ENCODE measurements around the gene HAUS1. TPM values are rescaled to one million over a fixed set of nuclear protein-coding genes. Genes with fewer than 3 reads are reported as not detected.
"Not testable (repeated sequence)": the region's sequence is repeated elsewhere in the genome, so short reads cannot be mapped to it uniquely, and the experiment has no call there.

Gene HAUS1
- total RNA-seq, 2 experiments from 2014 or later, result 59.2 to 63.2 TPM

DNA sequence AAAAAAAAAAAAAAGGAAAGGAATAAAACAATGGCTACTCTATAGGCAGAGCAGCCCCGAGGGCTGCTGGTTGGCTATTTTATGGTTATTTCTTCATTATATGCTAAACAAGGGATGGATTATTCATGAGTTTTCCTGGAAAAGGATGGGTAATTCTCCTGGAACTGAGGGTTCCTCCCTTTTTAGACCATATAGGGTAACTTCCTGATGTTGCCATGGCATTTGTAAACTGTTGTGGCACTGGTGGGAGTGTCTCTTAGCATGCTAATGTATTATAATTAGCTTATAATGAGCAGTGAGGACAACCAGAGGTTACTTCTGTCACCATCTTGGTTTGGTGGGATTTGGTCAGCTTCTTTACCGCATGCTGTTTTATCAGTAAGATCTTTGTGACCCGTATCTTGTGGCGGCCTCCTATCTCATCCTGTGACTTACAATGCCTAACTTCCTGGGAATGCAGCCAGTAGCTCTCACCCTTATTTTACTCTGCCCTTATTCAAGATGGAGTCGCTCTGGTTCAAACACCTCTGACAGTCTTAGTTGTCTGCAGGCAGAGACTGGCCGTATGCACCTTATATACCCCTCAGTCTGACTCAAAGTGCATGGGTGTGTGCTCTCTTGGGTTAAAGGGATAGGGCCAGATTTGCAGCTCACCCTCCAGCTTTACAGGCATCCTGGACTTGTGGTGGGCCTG, 57.7 kb downstream of the HAUS1 start:
- Mint-ChIP-seq H3K27ac (no peak overlapping the region), H3K4me3 (no peak overlapping the region)

DNA sequence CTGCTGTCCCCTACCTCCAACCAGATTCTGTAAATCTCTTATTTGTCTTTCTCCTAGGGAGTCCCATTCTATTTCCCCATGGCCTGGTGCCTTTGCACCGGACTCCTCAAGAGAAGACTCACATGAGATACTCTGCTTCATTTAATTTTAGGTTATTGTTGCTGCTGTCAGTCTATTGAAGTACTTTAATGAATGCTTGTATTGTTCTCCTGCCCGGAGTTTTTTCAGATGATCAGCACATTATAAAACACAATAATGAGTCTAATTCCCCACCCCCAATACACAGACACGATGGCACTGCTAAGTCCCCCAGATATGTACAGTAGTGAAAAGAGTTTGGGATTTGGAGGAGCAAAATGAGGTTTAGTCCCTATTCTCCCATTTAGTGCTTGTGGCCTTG, 58.9 kb downstream of the HAUS1 start:
- Mint-ChIP-seq H3K36me3 (ENCODE audit: low read depth) (peaks cover 7% of the 10 kb centered on the region), H3K4me1 (peaks cover 37% of the 10 kb centered on the region), H3K4me3 (no peak overlapping the region), H3K27ac (no peak overlapping the region), H3K27me3 (no peaks in the 10 kb centered on the region), H3K9me3 (no peaks in the 10 kb centered on the region)
- no peak for DNase-seq
- POLR2A ChIA-PET, result interaction anchor here (0.6 to 9.7 kb wide), 2 partner anchors 10 to 87 kb away, joined by 3 to 128 read pairs; a partner anchor contains a TSS
- CTCF ChIA-PET, result interaction anchor here (4.3 kb wide), 1 partner anchor 10 kb away, joined by 65 read pairs; a partner anchor contains a TSS

More for the DNA sequence above, 57.7 kb downstream of the HAUS1 start:
- no peak for DNase-seq
- Mint-ChIP-seq H3K36me3 (ENCODE audit: low read depth) (peaks cover 15% of the 10 kb centered on the region), H3K27me3 (peaks cover 3% of the 10 kb centered on the region), H3K4me1 (peaks cover 43% of the 10 kb centered on the region), H3K9me3 (peaks cover 3% of the 10 kb centered on the region)
- ChIA-PET POLR2A (interaction anchor here (1.6 to 9.7 kb wide), 2 partner anchors 12 to 21 kb away, joined by 3 to 128 read pairs; a partner anchor contains a TSS), CTCF (interaction anchor here (4.3 kb wide), 1 partner anchor 11 kb away, joined by 65 read pairs; a partner anchor contains a TSS)

DNA sequence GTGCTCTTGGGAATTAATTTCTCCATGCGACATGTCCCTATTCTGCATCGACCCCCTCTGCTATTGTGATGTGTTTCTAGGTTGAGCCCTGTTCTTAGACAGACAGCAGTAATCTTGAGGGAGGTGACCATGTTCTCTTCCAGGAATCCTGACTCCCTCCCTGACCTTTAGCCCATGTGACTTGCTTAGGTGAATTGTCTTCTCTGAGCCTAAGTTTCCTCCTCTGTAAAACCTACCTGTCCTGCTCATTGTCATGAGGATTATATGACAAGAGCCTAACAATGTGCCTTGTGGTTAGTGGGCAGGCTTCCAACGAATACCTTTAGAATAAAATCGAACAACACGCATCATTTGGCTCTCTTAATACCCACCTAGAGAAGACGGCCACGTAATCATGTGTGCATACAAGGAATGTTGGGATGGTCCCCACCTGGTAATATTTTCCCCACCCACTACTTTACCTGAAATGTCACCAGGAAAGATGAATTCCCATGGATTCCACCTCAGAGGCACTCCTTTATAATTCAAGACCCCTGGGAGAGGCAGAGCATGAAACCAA, 59.8 kb downstream of the HAUS1 start:
- H3K36me3 Mint-ChIP-seq (ENCODE audit: low read depth), result peaks cover 2% of the 10 kb centered on the region
- H3K4me1 Mint-ChIP-seq, result peaks cover 36% of the 10 kb centered on the region
- no peaks in the 10 kb centered on the region for H3K9me3 Mint-ChIP-seq
- H3K27ac Mint-ChIP-seq, result no peak overlapping the region
- ChIA-PET POLR2A (interaction anchor here (1.2 to 1.6 kb wide), 2 partner anchors 9 to 10 kb away, joined by 3 to 6 read pairs; a partner anchor contains a TSS), CTCF (interaction anchor here (4.3 kb wide), 1 partner anchor 9 kb away, joined by 65 read pairs; a partner anchor contains a TSS)
- no peaks in the 10 kb centered on the region for H3K27me3 Mint-ChIP-seq
- no peak for DNase-seq
- H3K4me3 Mint-ChIP-seq, result no peak overlapping the region

DNA sequence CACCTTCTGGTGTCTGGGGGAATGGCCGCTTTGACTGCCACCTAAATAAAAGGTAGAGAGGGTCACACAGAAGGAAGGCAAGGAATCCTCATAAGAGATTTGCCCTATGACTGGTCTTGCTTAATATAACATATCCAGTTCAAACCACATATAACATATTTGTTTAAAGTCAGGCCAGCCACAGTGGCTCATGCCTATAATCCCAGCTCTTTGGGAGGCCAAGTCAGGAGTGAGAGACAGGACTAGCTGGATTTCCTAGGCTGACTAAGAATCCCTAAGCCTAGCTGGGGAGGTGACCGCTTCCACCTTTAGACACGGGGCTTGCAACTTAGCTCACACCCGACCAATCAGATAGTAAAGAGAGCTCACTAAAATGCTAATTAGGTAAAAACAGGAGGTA, 60.3 kb downstream of the HAUS1 start:
- CTCF ChIA-PET, result interaction anchor here (0.6 to 4.3 kb wide), 2 partner anchors 9 to 84 kb away, joined by 3 to 65 read pairs; a partner anchor contains a TSS
- not testable (repeated sequence) for H3K27ac Mint-ChIP-seq
- peaks cover 41% of the 10 kb centered on the region for H3K4me1 Mint-ChIP-seq

DNA sequence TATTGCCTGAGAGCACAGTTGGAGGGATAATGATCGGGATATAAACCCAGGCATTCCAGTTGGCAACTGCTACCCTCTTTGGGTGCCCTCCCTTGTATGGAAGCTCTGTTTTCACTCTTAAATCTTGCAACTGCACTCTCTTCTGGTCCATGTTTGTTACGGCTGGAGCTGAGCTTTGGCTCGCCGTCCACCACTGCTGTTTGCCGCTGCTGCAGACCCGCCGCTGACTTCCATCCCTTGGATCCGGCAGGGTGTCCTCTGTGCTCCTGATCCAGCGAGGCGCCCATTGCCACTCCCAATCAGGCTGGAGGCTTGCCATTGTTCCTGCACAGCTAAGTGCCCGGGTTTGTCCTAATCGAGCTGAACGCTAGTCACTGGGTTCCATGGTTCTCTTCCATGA, 60.7 kb downstream of the HAUS1 start:
- Mint-ChIP-seq H3K4me1 (peaks cover 43% of the 10 kb centered on the region), H3K4me3 (no peak overlapping the region), H3K36me3 (ENCODE audit: low read depth) (peaks cover 2% of the 10 kb centered on the region), H3K27ac (no peak overlapping the region), H3K9me3 (no peaks in the 10 kb centered on the region), H3K27me3 (no peaks in the 10 kb centered on the region)
- POLR2A ChIA-PET, result interaction anchor here (1.0 to 1.6 kb wide), 3 partner anchors 9 to 11 kb away, joined by 3 to 6 read pairs (median 3); a partner anchor contains a TSS
- DNase-seq, result no peak
- CTCF ChIA-PET, result interaction anchor here (0.6 to 4.3 kb wide), 3 partner anchors 8 to 84 kb away, joined by 3 to 65 read pairs (median 3); a partner anchor contains a TSS

More for the DNA sequence above, 60.3 kb downstream of the HAUS1 start:
- H3K4me3 Mint-ChIP-seq; H3K27me3 Mint-ChIP-seq; H3K36me3 Mint-ChIP-seq (ENCODE audit: low read depth); DNase-seq; H3K9me3 Mint-ChIP-seq: not testable (repeated sequence)
- POLR2A ChIA-PET, result interaction anchor here (1.0 to 1.6 kb wide), 3 partner anchors 9 to 12 kb away, joined by 3 to 6 read pairs (median 3); a partner anchor contains a TSS

DNA sequence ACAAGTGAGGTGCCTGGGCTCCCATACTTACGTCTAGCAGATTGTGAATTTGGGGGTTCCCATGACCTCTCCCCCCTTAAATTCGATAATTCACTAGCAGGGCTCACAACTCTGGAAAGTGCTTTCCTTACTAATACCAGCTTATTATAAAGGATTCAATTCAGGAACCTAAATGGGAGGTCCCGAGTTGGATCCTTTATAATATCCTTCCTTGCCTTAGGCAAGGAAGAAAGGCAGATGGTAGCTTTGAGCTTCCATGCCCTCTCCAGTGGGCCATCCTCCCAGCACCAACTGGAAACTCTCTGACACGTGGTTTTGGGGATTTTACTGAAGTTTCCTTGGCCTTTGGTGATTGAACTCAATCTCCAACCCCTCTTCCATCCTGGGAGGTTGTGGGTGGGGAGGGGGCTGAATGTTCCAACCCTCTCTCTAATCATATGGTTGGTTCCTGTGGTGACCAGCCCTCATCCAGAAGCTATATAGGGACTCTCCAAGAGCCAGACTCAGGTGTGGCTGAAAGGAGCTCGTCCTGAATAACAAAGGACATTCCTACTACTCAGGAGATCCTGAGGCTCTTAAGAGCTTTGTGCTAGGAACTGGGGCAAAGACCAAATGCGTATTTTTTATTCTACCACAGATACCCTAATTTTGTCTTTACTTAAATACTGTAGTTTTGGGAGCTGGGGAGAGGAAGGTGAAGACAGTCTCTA, 62.2 kb downstream of the HAUS1 start:
- Mint-ChIP-seq H3K27me3 (peaks cover under 1% of the 10 kb centered on the region), H3K27ac (no peak overlapping the region), H3K9me3 (no peaks in the 10 kb centered on the region), H3K36me3 (ENCODE audit: low read depth) (no peaks in the 10 kb centered on the region), H3K4me1 (peaks cover 37% of the 10 kb centered on the region), H3K4me3 (no peak overlapping the region)
- CTCF ChIA-PET, result no interaction called here
- no peak for DNase-seq
- POLR2A ChIA-PET, result interaction anchor here (1.0 to 1.5 kb wide), 3 partner anchors 9 to 45 kb away, joined by 3 to 7 read pairs (median 5); no protein-coding TSS in a partner anchor

DNA sequence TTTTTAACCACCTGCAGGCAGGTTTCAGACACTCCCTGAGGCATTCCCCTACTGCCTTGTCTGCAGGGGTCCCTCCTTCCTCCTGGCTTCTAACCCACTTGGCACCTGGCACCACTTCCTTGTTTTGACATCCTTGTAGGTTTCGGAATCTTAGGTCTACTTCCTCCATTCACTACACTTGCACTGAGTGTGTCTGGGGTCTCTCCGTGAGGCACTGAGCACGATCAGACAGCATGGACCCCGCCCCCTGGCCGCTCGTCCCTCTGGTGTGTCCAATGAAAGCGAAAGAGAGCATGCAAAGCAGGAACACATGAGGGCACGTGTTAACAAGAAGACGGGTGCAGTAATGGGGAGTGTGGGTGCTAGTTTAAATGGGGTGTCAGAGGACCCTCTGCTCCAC, 63.8 kb downstream of the HAUS1 start:
- DNase-seq, result peak; percentile 46
- POLR2A ChIA-PET, result no interaction called here
- Mint-ChIP-seq H3K27me3 (peaks cover 3% of the 10 kb centered on the region), H3K4me1 (peaks cover 40% of the 10 kb centered on the region), H3K4me3 (peak overlapping the region; percentile 30), H3K36me3 (ENCODE audit: low read depth) (no peaks in the 10 kb centered on the region), H3K27ac (peak overlapping the region; percentile 31), H3K9me3 (no peaks in the 10 kb centered on the region)
- CTCF ChIA-PET, result no interaction called here

DNA sequence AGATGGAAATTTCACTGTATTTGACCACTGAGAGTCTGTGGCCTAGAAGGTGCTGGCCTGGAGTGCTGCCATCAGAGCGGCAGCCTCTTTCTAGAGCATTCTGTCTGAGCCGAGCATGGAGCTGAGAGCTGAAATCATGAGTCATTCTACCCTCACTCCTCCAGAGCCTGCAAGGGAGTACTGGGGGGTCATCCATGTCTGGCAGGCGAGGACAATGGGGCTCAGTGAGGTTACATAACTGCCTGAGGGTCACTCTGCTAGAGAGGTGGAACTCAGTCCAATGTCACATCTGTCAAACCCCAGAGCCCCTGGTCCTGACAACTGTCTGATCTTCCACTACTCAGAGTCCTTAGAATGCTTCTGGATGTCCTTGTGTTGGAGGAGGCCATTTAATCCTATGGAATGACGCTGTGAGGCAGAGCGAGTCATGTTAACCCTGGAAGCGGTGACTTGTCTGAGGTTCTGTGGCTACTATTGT, 65.3 kb downstream of the HAUS1 start:
- H3K36me3 Mint-ChIP-seq (ENCODE audit: low read depth), result peaks cover 3% of the 10 kb centered on the region
- peaks cover 3% of the 10 kb centered on the region for H3K27me3 Mint-ChIP-seq
- ChIA-PET POLR2A (interaction anchor here (1.0 kb wide), 2 partner anchors 12 to 14 kb away, joined by 3 read pairs; no protein-coding TSS in a partner anchor), CTCF (interaction anchor here (0.7 to 0.9 kb wide), 3 partner anchors 9 to 26 kb away, joined by 3 to 4 read pairs (median 3); no protein-coding TSS in a partner anchor)
- H3K4me1 Mint-ChIP-seq, result peaks cover 39% of the 10 kb centered on the region
- no peaks in the 10 kb centered on the region for H3K9me3 Mint-ChIP-seq
- H3K4me3 Mint-ChIP-seq, result no peak overlapping the region
- no peak for DNase-seq
- peak overlapping the region; percentile 28 for H3K27ac Mint-ChIP-seq

DNA sequence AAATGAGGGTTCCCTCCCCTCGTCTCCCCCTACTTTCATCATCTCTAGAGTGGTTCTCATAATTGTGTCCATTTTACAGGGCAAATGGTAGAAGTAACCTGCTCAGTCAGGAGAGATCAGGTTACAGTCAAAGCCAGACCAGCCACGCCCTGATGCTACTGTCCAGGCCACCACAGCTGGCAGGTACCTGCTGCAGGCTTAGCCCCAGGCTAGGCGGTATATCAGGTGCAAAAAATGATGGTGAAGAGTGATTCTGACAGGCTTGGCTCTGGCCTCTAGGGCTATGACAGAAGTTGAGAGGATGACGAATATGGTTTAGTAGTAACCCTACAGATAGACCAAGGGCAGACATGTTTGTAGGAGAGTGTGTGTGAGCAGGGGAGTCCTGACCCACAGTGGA, 67.1 kb downstream of the HAUS1 start:
- H3K9me3 Mint-ChIP-seq, result no peaks in the 10 kb centered on the region
- ChIA-PET CTCF (interaction anchor here (1.6 to 7.5 kb wide), 7 partner anchors 8 to 486 kb away, joined by 3 to 160 read pairs (median 44); partner anchors contain the start of gene LOXHD1), POLR2A (interaction anchor here (6.2 kb wide), 1 partner anchor 13 kb away, joined by 128 read pairs; no protein-coding TSS in a partner anchor)
- peaks cover 3% of the 10 kb centered on the region for H3K27me3 Mint-ChIP-seq
- H3K4me3 Mint-ChIP-seq, result no peak overlapping the region
- no peak overlapping the region for H3K27ac Mint-ChIP-seq
- peaks cover 55% of the 10 kb centered on the region for H3K4me1 Mint-ChIP-seq
- DNase-seq, result no peak
- H3K36me3 Mint-ChIP-seq (ENCODE audit: low read depth), result peaks cover 18% of the 10 kb centered on the region

DNA sequence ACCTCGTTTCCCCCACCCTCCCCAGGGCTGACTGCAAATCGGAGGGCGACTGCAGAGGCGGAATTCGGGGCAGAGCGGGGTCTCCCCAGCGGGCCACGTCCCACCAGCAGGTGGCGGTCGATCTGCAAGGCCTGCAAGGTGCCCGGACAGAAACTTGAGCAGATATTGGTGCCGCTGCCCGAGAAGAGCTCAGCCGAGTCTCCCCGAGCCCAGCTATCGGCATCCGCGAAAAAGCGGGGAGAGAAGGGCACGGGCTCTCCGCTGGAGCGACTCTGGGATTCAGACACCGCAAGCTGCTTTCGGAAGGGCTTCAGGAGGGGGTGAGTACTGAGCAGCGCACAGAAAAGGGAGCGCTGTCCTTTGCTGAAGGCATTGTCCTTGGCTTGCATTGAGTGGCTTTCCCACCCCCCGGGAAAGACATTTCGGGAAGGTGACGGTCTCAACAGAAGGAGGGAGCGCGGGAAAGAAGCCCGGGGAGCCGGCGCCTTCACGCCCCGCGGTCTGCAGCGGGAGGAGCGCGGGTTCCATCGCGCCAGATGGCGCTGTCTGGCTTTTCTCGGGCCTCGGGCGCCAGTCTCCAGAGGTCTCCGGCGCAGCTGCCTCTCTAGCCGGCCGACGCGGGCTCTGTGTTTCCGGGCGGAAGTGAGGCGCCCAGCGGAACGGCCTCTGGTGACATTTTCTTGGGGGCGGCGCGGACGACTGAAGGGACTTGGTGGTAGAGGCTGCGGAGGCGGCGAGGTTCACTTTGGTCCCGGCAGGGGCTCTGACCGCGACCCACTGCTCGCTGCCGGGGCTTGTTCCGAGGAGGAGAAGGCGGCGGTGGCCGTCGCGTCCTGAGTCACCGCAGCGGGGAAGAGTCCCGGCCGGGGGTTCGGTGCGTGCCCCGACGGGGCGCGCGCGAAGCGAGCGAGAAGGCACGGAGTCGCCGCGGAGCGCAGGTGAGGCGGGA, 69.5 kb downstream of the HAUS1 start:
- CTCF ChIA-PET, result interaction anchor here (0.6 to 7.5 kb wide), 63 partner anchors 10 to 487 kb away, joined by 3 to 160 read pairs (median 5); partner anchors contain the start of genes ATP5F1A and LOXHD1
- H3K4me1 Mint-ChIP-seq, result peaks cover 60% of the 10 kb centered on the region

DNA sequence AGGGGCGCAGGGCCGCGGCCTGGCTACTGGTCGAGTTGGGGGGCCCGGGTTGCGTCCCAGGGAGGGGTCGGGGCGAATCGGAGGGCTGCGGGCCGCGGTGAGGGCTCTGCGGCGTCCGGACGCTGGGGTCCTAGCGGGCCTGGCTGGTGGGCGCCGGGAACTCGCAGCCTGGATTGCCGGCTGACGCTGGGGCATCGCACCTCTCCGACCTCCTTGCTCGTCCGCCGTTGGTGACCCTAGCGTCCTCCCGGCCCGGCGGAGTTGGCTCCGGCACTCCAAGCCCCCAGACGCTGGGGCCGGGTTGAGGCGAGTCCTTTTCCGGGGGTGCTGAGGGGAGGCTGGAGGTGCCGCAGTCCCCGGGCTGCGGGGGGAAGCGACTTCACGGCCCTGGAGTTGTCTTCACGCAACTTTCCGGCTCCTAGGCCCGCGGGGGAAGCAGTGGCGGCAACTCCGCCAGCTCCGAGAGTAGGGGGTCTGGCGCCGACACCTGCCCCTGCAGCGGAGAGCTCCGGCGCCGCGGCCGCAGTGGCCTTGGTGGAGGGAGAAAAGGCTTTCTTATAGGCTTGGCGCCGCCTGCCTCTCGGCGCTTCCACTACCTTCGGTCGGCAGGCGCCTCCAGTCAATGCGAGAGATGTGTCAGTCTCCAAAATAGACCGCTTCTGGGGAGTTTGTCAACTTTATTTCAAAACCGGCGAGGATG, 70.3 kb downstream of the HAUS1 start:
- Mint-ChIP-seq H3K27ac (peak overlapping the region; percentile 98), H3K4me1 (peaks cover 55% of the 10 kb centered on the region), H3K4me3 (peak overlapping the region; percentile 99), H3K9me3 (no peaks in the 10 kb centered on the region), H3K27me3 (peaks cover 3% of the 10 kb centered on the region), H3K36me3 (ENCODE audit: low read depth) (peaks cover 29% of the 10 kb centered on the region)
- ChIA-PET CTCF (interaction anchor here (1.0 to 7.5 kb wide), 25 partner anchors 9 to 483 kb away, joined by 3 to 160 read pairs (median 10); partner anchors contain the start of genes ATP5F1A and LOXHD1), POLR2A (interaction anchor here (0.9 to 6.2 kb wide), 15 partner anchors 9 to 483 kb away, joined by 3 to 128 read pairs (median 6); partner anchors contain the start of gene HAUS1)
- DNase-seq, result peak; percentile 59

More for the DNA sequence above, 69.5 kb downstream of the HAUS1 start:
- Mint-ChIP-seq H3K27me3 (peaks cover 3% of the 10 kb centered on the region), H3K9me3 (no peaks in the 10 kb centered on the region), H3K27ac (peak overlapping the region; percentile 98), H3K36me3 (ENCODE audit: low read depth) (peaks cover 27% of the 10 kb centered on the region), H3K4me3 (peak overlapping the region; percentile 99)
- POLR2A ChIA-PET, result interaction anchor here (0.9 to 6.2 kb wide), 26 partner anchors 9 to 484 kb away, joined by 3 to 128 read pairs (median 6); partner anchors contain the start of gene HAUS1
- peak; percentile 93 for DNase-seq

All from activated CD4-positive, alpha-beta memory T cell treated with anti-CD3 and anti-CD28 coated beads, Interleukin-2, amount 10 ng/mL, durations not matched to agents 7 days and 5 days (primary cell).